HCT116 (cell line): ENCODE measurements around the gene NENF. TPM values are rescaled to one million over a fixed set of nuclear protein-coding genes. Genes with fewer than 3 reads are reported as not detected.

ENCODE experiments used
- ATAC-seq: fragments of 200-7000 bp; cut with Tn5 transposase; 2 replicates; pipeline ENCODE4 v1.9.1; 2020; ENCODE audit warnings: mild to moderate bottlenecking, moderate library complexity
- BruUV-seq: library from RNA; stranded (reverse); fragments of 400-500 nt; replicated peaks from 2 replicates; lab custom pipeline; 2021; lab: Mats Ljungman, UMichigan
- CTCF ChIA-PET: fragments of 300-600 bp; sonication (Branson Sonifier 250); formaldehyde crosslinking; loops from one replicate; lab custom pipeline; 2021; ENCODE audit warnings: antibody characterized with exemption; lab: Charles Lee
- POLR2A ChIA-PET: fragments of 300-600, 350-600 bp; sonication (Branson Sonifier 250); formaldehyde crosslinking; loops from one replicate; lab custom pipeline; 2021; ENCODE audit warnings: antibody characterized with exemption; lab: Charles Lee
- RAD21 ChIA-PET, 2 experiments: fragments of 300-600 bp; sonication (Branson Sonifier 250); formaldehyde crosslinking; loops; one replicate each; lab custom pipeline; 2023; ENCODE audit warnings: low total read pairs in 2 of 2; ENCODE audit not compliant: uncharacterized antibody in 2 of 2, unreplicated experiment in 2 of 2, low non-redundant PET in 1 of 2; lab: Charles Lee
- DNase-seq: peaks from one replicate; pipeline ENCODE4 v3.0.0-alpha.2; 2010; ENCODE audit warnings: low read depth, low spot score
- H2AFZ ChIP-seq: fragments of 200-600 bp; shearing (Covaris generic), sonication (generic); 2 replicates; pipeline ENCODE4 v1.6.1; 2017; ENCODE audit warnings: low read depth, mixed run types, mixed read lengths, antibody characterized with exemption, low read length; ENCODE audit not compliant: poor library complexity, severe bottlenecking
- H3K27ac ChIP-seq: 2 replicates; pipeline ENCODE4 v1.5.1; 2012; ENCODE audit warnings: low read depth, low read length
- H3K27me3 ChIP-seq: fragments of 200-600 bp; sonication (generic); 2 replicates; pipeline ENCODE4 v1.6.1; 2016; ENCODE audit warnings: mixed run types, low read length, mixed read lengths; ENCODE audit not compliant: insufficient read depth
- H3K36me3 ChIP-seq, 2 experiments: fragments of 200-500 bp in 1 of 2; fragments of 200-600 bp in 1 of 2; sonication (Bioruptor generic) in 1 of 2; sonication (generic) in 1 of 2; 2 replicates each; pipeline versions ENCODE4 v1.5.1 to v1.6.1; 2014 to 2016; ENCODE audit warnings: low read length in 2 of 2, inconsistent platforms in 1 of 2, mixed read lengths in 1 of 2, mixed run types in 1 of 2; ENCODE audit not compliant: insufficient read depth in 2 of 2, control insufficient read depth in 1 of 2
- H3K4me1 ChIP-seq, 2 experiments: fragments of 200-600 bp in 1 of 2; sonication (generic) in 1 of 2; 2 replicates each; pipeline versions ENCODE4 v1.5.1 to v1.6.1; 2012 to 2017; ENCODE audit warnings: low read length in 2 of 2, inconsistent platforms in 1 of 2, mild to moderate bottlenecking in 1 of 2, mixed read lengths in 1 of 2, mixed run types in 1 of 2, moderate library complexity in 1 of 2; ENCODE audit not compliant: insufficient read depth in 2 of 2, control insufficient read depth in 1 of 2
- H3K4me2 ChIP-seq: fragments of 200-600 bp; sonication (generic); 2 replicates; pipeline ENCODE4 v1.6.1; 2017; ENCODE audit warnings: mixed run types, low read length, mixed read lengths
- H3K4me3 ChIP-seq, 2 experiments: fragments of 200-600 bp in 1 of 2; sonication (generic) in 1 of 2; replicated peaks in 1 of 2; 2 replicates each; pipeline ENCODE4 v1.5.1; 2011 to 2016; ENCODE audit warnings: low read length in 2 of 2, control low read depth in 1 of 2, low read depth in 1 of 2, mild to moderate bottlenecking in 1 of 2, mixed read lengths in 1 of 2, mixed run types in 1 of 2
- H3K79me2 ChIP-seq: fragments of 200-600 bp; sonication (generic); 2 replicates; pipeline ENCODE4 v1.6.1; 2017; ENCODE audit warnings: mild to moderate bottlenecking, mixed run types, low read length, moderate library complexity, mixed read lengths; ENCODE audit not compliant: insufficient read depth
- H3K9ac ChIP-seq: fragments of 200-600 bp; sonication (generic); 2 replicates; pipeline ENCODE4 v1.6.1; 2016; ENCODE audit warnings: low read length, mixed read lengths
- H3K9me2 ChIP-seq: fragments of 200-600 bp; sonication (generic), shearing (Covaris generic); 2 replicates; pipeline ENCODE4 v1.6.1; 2017; ENCODE audit warnings: mixed run types, mild to moderate bottlenecking, moderate library complexity; ENCODE audit not compliant: insufficient read depth
- H3K9me3 ChIP-seq, 2 experiments: fragments of 200-500 bp in 1 of 2; fragments of 200-600 bp in 1 of 2; sonication (Bioruptor generic) in 1 of 2; sonication (generic) in 1 of 2; 2 replicates each; pipeline ENCODE4 v1.6.1; 2014 to 2017; ENCODE audit warnings: low read length in 2 of 2, mixed read lengths in 2 of 2, inconsistent platforms in 1 of 2, low read depth in 1 of 2, mild to moderate bottlenecking in 1 of 2, mixed run types in 1 of 2, moderate library complexity in 1 of 2; ENCODE audit not compliant: control insufficient read depth in 1 of 2, insufficient read depth in 1 of 2
- H4K20me1 ChIP-seq: fragments of 200-600 bp; sonication (generic), shearing (Covaris generic); 2 replicates; pipeline ENCODE4 v1.6.1; 2017; ENCODE audit warnings: mixed run types, mild to moderate bottlenecking, moderate library complexity; ENCODE audit not compliant: insufficient read depth
- ATF3 ChIP-seq: IDR thresholded peaks from 2 replicates; pipeline ENCODE4 v1.6.1; 2012
- CEBPB ChIP-seq: IDR thresholded peaks from 2 replicates; pipeline ENCODE4 v1.6.1; 2012; ENCODE audit warnings: low read depth
- CTCF ChIP-seq, 3 experiments: fragments of 200-600 bp in 1 of 3; sonication (generic) in 1 of 3; IDR thresholded peaks in 2 of 3; conservative IDR thresholded peaks in 1 of 3; 2 replicates each; pipeline ENCODE4 v1.5.1; 2012 to 2017; ENCODE audit warnings: low read depth in 2 of 3, low read length in 2 of 3, antibody characterized with exemption in 1 of 3, borderline replicate concordance in 1 of 3, control low read depth in 1 of 3, mild to moderate bottlenecking in 1 of 3, mixed read lengths in 1 of 3, mixed run types in 1 of 3, moderate library complexity in 1 of 3; ENCODE audit not compliant: insufficient read depth in 1 of 3
- EZH2 ChIP-seq: fragments of 200-600 bp; sonication (generic); IDR thresholded peaks from 2 replicates; pipeline ENCODE4 v1.6.1; 2017; ENCODE audit warnings: antibody characterized with exemption, mixed run types
- EZH2phosphoT487 ChIP-seq: fragments of 200-600 bp; IDR thresholded peaks from 2 replicates; pipeline ENCODE4 v1.6.1; 2018; ENCODE audit warnings: antibody characterized with exemption, borderline replicate concordance
- FOSL1 ChIP-seq: IDR thresholded peaks from 2 replicates; pipeline ENCODE4 v1.6.1; 2012; ENCODE audit warnings: low read depth
- JUND ChIP-seq: IDR thresholded peaks from 2 replicates; pipeline ENCODE4 v1.6.1; 2012
- POLR2A ChIP-seq: IDR thresholded peaks from 2 replicates; pipeline ENCODE4 v1.7.0; 2011; ENCODE audit warnings: borderline replicate concordance; ENCODE audit not compliant: insufficient read depth, insufficient read length; ENCODE audit errors: extremely low read depth
- POLR2AphosphoS5 ChIP-seq: IDR thresholded peaks from 2 replicates; pipeline ENCODE4 v1.6.1; 2011; ENCODE audit warnings: mild to moderate bottlenecking, low read depth, low read length, moderate library complexity
- RAD21 ChIP-seq: IDR thresholded peaks from 2 replicates; pipeline ENCODE4 v1.6.1; 2012; ENCODE audit warnings: low read depth, mild to moderate bottlenecking
- SP1 ChIP-seq: IDR thresholded peaks from 2 replicates; pipeline ENCODE4 v1.6.1; 2012; ENCODE audit warnings: low read depth
- SRF ChIP-seq: IDR thresholded peaks from 2 replicates; pipeline ENCODE4 v1.6.1; 2012; ENCODE audit warnings: low read depth
- TCF7L2 ChIP-seq: IDR thresholded peaks from 2 replicates; pipeline ENCODE4 v1.7.0; 2011; ENCODE audit warnings: borderline replicate concordance, inconsistent platforms; ENCODE audit not compliant: insufficient read depth, insufficient read length; ENCODE audit errors: extremely low read depth
- YY1 ChIP-seq: IDR thresholded peaks from 2 replicates; pipeline ENCODE4 v1.6.1; 2011; ENCODE audit warnings: low read length, low read depth, moderate library complexity, mild to moderate bottlenecking; ENCODE audit not compliant: insufficient replicate concordance; ENCODE audit errors: extremely low read depth
- ZBTB33 ChIP-seq: IDR thresholded peaks from 2 replicates; pipeline ENCODE4 v1.6.1; 2011; ENCODE audit warnings: mild to moderate bottlenecking, low read length, moderate library complexity; ENCODE audit not compliant: insufficient replicate concordance; ENCODE audit errors: extremely low read depth
- ZFX ChIP-seq: fragments of 450-650 bp; IDR thresholded peaks from 2 replicates; pipeline ENCODE4 v1.6.1; 2017
- intact Hi-C: fragments of 100-400 bp; cut with micrococcal nuclease; formaldehyde crosslinking; loops from 2 replicates; pipeline ENCODE4 v1.10.0; 2022
- total RNA-seq: library from RNA; stranded (reverse); gene quantifications from one replicate; pipeline ENCODE4 v1.2.1, GENCODE V29; 2021; ENCODE audit not compliant: unreplicated experiment
- TF ChIP-seq, protein P1 (sequence below): IDR thresholded peaks from 2 replicates; pipeline ENCODE4 v1.6.1; 2012; ENCODE audit warnings: low read depth

NENF gene
- total RNA-seq, 1 experiment from 2014 or later = 78.4 TPM

DNA sequence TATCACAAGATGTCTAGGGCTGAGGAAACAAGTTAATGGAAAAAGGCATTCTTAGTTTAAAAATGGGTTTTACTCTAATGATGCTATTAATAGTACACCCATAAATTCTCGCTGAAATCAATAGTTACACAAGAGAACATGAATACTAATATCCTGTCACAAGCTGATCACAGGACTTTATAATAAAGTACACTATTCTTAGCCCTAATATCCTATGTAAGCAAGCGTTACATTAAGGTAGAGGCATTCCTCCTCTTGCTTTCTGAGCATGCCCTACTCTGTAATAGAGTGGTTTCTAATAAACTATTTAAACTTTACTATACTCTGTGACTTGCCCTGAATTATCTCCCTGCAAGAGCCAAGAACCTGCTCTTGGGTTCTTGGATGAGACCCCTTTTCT is 11.6 kb upstream of the NENF start (continued):
- TF ChIP-seq YY1 = no peak
- no peak for TF ChIP-seq EZH2phosphoT487
- TF ChIP-seq, protein P1, sequence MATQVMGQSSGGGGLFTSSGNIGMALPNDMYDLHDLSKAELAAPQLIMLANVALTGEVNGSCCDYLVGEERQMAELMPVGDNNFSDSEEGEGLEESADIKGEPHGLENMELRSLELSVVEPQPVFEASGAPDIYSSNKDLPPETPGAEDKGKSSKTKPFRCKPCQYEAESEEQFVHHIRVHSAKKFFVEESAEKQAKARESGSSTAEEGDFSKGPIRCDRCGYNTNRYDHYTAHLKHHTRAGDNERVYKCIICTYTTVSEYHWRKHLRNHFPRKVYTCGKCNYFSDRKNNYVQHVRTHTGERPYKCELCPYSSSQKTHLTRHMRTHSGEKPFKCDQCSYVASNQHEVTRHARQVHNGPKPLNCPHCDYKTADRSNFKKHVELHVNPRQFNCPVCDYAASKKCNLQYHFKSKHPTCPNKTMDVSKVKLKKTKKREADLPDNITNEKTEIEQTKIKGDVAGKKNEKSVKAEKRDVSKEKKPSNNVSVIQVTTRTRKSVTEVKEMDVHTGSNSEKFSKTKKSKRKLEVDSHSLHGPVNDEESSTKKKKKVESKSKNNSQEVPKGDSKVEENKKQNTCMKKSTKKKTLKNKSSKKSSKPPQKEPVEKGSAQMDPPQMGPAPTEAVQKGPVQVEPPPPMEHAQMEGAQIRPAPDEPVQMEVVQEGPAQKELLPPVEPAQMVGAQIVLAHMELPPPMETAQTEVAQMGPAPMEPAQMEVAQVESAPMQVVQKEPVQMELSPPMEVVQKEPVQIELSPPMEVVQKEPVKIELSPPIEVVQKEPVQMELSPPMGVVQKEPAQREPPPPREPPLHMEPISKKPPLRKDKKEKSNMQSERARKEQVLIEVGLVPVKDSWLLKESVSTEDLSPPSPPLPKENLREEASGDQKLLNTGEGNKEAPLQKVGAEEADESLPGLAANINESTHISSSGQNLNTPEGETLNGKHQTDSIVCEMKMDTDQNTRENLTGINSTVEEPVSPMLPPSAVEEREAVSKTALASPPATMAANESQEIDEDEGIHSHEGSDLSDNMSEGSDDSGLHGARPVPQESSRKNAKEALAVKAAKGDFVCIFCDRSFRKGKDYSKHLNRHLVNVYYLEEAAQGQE = no peak

GRCh38 chr1:212423879-212424278 is 8.8 kb upstream of the NENF start:
- no peaks in the 10 kb centered on the region for H3K9me3 ChIP-seq
- H3K9ac ChIP-seq = no peak overlapping the region
- H4K20me1 ChIP-seq = no peaks in the 10 kb centered on the region
- H3K4me2 ChIP-seq = no peak overlapping the region
- H3K36me3 ChIP-seq = no peaks in the 10 kb centered on the region
- ChIA-PET RAD21 (no interaction called here), CTCF (no interaction called here), POLR2A (no interaction called here)
- H3K27ac ChIP-seq = no peak overlapping the region
- no peak for DNase-seq
- H2AFZ ChIP-seq = no peak overlapping the region
- no peak overlapping the region for H3K4me3 ChIP-seq
- no TSS peak for BruUV-seq
- peaks cover 10% of the 10 kb centered on the region; the same call in 1 of the 2 replicates for H3K27me3 ChIP-seq
- no peak for ATAC-seq
- no peak for TF ChIP-seq JUND
- no peak for TF ChIP-seq ATF3
- no peak for TF ChIP-seq CEBPB
- TF ChIP-seq RAD21 = no peak
- no peak for TF ChIP-seq ZFX
- TF ChIP-seq FOSL1 = no peak
- TF ChIP-seq SP1 = no peak
- TF ChIP-seq TCF7L2 = no peak
- TF ChIP-seq YY1 = no peak
- no peak for TF ChIP-seq CTCF (IDR thresholded peaks at IDR 0.05 in 2 of 3, conservative IDR thresholded peaks at IDR 0.05 in 1 of 3; ENCODE audit: borderline replicate concordance in 1 of 3, insufficient read depth in 1 of 3, low read depth in 2 of 3, low read length in 2 of 3)
- TF ChIP-seq POLR2A = no peak
- no peak for TF ChIP-seq ZBTB33
- TF ChIP-seq EZH2 = no peak
- no peak for TF ChIP-seq SRF
- no peak for TF ChIP-seq POLR2AphosphoS5
- no peaks in the 10 kb centered on the region for H3K79me2 ChIP-seq
- H3K4me1 ChIP-seq = no peaks in the 10 kb centered on the region
- intact Hi-C loops = no loop called here
- no peaks in the 10 kb centered on the region for H3K9me2 ChIP-seq
